Measurements from ENCODE around the gene FEM1C.
A peak's percentile ranks its signal among the peaks of the same experiment; 100 is the strongest.

The FEM1C gene

DNA sequence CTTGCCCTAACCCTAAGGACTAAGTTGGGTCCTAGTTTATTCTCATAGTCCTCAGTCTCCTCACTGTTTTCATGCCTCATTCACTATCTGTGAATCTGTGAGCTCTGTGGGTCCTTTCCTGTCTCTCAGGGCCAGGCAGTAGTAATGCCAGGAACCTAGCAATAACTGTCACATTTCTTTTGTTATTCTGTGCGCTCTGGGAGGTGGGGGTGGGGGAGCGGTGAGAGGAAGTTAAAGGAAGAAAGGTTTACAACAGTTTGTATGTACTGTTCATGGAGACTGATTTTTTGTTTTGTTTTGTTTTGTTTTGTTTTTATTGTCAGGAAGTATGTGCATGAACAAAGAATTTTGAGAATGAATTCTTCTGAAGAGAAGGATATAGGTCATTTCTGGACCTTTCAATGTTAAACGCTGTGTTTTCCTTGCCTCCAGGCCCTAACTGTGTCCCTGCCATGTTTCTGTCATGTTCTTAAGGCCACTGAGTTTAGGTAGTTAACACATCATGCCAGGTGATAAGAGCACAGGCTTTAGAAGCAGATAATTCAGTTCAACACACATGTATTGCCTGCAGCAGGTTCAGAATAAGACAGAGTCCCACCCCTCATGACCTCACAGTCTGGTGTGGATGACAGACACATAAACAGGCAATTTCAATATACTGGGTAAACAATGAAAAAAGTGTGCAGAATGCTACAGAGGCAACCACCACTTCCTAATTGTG is 13.3 kb upstream of the FEM1C start:
- DNase-seq, result no peak

DNA sequence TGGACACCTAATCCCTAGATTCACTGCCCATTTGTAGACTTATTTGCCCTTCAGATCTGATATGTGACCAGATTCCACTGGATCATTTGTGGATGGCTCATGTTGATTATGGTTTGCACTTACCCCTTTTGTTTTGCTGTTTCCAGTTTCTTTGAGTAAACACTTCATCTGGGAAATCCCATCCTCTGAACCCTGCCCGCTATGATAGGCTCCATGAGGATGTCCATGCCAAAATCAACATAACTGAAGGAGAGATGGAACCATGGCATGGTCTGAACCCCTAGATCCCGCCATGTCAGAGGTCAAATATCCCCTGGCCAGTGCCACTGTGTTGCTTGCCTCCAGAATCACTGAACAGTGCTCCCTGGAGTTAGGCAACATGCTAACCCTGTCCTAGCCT is 11.7 kb upstream of the FEM1C start:
- no peak for DNase-seq

DNA sequence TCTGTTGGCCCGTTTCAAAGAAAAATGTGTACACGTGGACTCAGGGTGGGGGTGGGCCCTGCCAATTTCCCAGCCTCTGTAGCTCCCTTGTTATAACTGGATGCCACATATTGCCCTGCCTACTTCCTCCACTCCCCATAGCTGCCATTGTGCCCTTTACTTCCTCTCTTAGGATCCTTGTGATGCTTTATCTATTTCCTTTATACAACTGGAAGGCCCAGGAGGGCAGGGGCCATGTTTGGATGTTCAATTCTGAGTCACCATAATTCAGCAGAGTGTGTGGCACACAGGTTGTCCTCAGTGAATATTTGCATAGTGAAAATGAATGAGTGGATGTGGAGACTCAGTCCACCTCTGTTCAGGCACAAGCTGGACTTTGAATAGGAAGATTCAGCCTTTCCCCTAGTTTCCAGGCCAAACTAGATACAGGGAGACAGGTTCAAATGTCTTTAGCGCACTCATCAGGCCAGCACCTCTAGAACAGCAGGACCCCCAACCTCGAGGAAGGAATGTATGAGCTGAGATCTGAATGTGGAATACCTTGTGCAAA is 10.6 kb upstream of the FEM1C start:
- DNase-seq, result no peak

DNA sequence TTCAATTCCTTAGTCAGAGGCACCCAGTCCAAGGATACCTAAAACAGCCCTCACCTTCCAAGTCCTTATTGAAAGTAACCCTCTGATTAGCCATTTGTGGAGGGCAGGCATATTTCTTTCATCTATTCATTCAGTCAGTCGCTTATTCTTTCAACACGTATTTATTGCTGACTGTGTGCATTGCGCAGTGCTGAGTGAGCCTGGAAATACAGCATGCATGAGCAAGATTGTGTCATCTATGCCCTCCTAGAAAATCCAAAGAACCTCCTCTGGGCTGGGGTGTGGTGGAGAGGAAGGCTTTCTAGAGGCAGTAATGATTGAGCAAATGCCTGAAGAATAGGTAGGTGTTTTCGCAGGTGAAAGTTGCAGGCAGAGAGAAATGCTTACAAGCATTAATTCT is 8.5 kb upstream of the FEM1C start:
- no peak for DNase-seq

DNA sequence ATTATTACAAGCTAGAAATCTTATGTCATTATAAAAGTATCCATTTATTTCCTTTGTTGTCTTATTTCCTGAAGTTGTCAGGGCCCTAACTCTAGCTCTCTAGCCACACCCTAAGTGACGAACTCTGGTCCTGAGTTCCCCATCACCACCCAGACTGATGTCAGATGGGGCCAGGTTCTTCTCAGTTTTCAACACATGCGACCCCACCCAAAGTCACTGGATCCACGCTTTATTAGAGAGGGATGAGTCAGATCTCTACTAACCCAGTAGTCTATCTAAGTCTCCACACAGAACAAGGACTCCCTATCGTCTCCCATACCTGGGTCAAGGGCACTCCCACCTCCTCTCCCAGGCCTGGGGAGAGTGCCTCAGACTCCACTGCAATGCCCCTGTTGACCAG is 6.8 kb upstream of the FEM1C start:
- DNase-seq, result no peak

DNA sequence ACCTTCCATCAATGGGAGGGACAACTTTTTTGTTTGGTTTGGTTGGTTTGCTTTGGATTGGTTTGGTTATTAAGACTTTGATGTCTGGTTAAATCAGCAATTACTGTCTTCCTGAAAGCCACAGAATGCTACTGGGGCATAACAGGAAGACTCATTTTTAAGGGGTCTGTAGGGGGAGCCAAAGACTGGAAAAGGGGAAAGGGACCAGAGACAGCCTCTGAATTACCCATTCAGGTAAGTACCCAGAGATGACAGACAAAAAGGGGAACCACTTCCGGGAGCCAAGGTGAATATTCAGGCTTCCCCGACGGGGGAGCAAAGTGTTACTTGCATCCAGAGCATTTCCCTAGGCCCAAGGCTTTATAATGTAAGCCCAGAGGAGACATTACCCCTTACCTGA is 4.6 kb upstream of the FEM1C start:
- no peak for DNase-seq

DNA sequence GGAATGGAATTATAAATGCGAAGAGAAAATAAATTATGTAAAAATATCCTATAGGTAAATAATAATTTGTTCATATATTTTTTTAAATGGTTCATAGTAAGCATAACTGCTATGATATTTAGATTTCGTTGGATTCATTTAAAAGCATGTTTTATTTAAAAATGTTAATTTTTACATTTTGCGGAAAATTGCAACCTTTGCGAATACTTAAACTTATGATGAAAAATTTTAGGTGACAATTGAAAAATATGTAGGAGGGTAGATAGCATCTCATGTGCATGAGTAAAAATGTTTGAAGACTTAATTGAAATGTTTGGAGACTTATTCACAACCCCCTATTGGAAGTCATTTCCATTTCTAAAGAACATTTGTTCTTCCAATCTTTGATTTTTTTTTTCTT is 4.1 kb upstream of the FEM1C start:
- DNase-seq, result no peak

DNA sequence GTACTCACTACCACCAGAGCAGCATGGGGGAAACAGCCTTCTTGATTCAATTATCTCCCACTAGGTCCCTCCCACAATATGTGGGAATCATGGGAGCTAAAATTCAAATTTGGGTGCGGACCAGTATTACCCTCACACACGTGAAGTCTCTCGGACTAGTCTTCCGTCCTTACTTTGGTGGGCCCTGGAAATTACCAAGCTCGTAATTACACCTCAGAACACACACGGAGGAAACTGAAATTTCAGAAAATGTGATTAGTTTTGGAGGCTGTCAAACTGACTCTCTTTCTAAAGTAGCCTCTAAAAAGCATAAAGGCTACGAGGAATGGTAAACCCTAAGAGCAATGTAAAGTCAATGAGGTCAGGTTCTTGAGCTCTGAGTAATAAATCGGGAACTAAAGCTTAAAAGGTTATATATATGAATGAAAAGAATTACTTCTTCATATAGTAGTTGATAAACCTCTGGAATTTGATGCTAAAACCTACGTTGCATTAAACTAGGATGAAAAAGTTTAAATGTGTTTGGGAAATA is 842 bp upstream of the FEM1C start:
- DNase-seq, result no peak

DNA sequence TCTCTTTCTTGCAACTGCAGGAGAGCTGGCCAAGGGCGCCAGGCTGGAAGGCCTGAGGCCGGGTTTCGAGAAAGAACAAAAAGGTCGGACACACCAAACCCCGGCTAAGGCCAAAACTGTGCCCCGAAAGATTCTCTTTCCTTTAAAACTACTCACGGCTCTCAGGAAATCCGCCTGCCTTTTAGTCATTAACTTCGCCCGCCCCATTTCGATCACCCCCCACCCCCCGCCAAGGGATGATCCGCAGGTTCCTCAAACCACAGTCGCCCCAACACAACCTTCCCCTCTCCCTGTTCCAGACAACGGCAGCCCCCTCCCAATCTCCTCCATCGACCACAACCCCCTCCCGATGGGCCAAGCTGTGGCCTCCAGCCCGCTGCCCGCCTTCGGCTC is 536 bp downstream of the FEM1C start:
- no peak for DNase-seq

DNA sequence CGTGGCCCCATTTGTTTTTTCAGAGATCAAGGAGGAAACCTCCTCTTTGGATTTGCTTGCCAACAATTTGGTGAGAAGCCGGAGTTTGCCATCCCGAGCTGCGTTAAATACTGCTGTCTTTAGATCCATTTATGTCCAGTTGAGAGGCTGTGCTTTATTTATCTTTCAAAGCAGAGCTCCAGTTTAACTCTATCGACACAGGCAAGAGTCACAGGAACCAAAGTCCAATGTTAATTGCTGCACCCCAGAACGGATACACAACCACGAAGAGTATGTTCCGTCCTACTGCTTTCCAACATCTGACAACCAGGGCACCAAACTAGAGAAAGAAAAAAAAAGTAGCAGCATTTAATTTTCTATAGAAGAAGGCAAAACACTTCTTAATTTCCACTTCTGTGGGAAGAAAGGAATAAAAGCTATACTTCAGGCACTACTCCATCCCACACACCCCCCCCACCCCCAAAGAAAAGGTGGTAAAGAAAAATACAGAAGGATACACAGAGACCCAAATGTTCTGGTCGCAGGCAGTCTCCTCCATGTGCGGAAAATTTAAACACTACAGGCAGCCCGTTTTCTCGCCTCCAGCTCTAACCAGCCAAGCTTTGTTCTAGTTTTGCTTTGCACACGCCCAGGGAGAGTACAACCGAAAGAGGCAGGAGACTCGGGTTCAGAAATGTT is 1.1 kb downstream of the FEM1C start:
- DNase-seq, result peak in 1 of 2 experiments; percentile 24

DNA sequence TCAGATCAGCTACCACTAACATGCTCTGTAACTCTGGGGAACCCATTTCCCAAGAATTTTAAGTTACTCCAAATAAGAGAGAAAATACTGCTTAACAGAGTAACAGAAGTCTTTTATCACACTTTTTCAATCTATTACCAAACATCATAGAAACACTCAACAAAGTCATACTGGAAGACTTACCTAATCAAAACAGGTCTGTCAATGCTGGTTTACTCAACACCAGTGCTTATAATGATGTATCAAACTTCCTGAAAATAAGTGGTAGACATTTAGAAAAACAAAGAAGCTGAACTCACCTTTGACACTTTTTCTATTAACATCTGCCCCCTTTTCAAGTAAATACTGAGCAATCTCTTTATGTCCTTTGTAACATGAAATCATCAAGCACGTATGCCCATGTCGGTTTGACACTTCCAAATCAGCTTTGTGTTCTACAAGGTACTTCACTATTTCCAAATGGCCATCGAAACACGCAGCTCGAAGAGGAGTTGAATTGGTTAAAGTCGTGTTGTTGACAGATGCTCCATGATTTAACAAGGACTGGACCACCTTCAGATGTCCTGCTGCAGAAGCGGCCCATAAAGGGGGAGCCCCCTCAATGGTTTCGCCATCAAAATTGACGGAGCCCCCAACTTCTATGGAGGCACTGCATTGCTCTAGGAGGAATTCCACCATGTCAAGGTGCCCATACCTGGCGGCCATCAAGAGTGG is 1.8 kb downstream of the FEM1C start:
- no peak for DNase-seq

DNA sequence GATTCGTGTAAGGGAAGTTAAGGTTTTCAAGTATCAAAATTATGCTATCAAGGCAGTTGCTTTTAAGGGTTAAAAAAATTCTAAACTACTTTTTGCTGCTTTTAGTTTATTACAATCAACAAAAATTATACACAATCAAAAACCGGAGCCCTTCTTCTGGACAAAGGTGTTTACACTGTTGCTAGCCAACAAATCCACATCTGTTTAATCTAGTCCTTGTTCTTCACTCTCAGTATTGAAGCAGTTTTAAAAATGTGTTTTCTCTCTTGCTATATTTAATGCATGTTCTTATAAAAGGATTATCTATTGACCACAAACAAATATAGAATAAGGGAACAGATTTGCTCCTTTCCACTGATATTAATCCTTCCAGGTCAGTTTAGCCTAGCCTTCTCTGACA is 2.5 kb downstream of the FEM1C start:
- no peak for DNase-seq

DNA sequence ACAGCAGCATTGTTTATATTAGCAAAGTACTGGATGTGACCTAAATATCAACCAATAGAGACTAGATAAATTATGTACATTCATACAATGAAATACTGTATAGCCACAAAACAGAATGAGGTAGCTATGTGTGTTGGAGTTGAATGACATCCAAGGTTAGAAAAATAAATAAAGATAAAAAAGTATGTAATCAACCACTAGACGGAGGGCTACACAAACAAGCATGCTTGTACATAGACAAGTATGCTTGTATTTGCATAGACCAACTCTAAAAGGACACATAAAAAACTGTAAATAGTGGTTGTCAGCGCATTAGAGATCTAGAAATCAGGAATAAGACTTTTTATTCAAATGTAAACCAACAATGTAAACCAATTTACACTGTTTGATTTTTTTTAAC is 3.0 kb downstream of the FEM1C start:
- no peak for DNase-seq

DNA sequence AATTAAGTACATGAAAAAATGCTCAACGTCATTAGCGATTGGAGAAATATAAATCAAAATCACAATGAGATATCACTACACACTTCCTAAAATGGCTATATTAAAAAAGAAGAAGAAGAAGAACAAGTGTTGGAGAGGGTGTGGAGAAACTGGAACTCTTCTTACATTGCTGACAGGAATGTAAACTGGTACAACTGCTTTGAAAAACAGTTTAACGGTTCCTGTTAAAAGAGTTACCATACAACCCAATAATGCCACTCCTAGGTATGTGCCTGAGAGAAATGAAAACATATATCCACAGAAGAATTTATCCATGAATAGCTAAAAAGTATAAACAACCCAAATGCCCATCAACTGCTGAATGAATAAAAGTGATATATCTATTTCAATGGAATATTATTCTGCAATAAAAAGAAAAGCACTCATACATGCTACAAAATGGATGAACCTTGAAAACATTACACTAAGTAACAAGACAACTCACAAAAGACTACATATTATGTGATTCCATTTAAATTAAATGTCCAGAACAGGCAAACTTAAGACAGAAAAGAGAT is 9.0 kb downstream of the FEM1C start:
- no peak for DNase-seq

DNA sequence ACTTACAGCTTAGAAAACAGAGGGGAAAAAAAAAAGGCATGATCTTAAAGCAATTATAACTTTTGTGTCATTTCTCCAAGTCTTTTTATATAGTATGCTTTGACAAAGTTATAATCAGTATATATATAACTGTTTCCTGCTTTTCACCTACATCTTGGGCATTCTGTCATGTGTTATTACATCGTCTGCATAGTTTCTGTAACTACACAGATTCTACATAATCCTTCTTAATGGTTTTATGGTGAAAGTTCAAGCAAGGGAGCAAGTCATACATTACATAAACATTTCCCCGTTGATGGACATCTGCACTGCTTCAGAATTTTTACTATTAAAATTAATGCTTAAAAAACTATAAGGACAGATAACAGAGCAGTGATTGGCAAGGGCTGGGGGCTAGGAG is 12.1 kb downstream of the FEM1C start:
- DNase-seq, result no peak

DNA sequence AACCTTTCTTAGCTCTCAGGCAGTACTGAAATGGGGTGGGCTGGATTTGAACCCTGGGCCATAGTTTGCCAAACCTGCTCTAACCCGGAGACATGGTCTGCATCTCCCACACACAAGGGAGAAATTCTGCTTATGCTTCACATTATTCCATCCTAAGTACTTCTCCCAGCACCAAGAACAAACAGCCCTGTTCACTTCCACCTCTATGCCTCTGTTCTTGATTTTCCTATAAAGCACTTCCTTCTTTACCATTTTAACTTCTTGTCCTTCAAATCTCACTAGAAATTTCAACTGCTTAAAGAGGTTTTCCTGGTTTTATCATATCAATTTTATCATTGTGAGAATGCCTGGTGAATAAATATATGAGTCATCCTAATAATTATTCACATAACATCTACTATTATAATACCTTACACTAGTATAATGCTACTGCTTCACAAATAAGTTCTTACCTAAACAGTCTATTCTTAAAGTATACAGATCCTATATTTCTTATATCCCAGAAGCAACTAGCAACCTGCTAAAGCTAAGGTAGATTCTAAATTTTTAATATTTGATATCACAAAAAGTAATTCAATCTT is 12.7 kb downstream of the FEM1C start:
- DNase-seq, result no peak

DNA sequence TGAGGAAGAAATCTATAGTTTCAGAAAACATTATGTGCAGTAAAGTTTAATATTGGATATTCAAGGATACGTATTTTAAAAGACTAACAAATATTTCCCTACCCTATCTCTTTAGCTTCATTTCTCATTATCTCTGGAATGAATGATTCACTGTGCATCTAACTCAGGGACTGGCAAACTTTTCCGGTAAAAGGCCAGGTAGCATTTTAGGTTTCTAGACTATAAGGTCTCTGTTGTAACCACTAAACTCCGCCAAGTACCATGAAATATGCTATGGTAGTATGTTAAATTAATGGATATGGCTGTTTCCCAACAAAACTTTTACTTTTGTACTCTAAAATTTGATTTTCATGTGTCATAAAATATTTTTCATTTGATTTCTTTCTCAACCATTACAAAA is 13.2 kb downstream of the FEM1C start:
- no peak for DNase-seq

DNA sequence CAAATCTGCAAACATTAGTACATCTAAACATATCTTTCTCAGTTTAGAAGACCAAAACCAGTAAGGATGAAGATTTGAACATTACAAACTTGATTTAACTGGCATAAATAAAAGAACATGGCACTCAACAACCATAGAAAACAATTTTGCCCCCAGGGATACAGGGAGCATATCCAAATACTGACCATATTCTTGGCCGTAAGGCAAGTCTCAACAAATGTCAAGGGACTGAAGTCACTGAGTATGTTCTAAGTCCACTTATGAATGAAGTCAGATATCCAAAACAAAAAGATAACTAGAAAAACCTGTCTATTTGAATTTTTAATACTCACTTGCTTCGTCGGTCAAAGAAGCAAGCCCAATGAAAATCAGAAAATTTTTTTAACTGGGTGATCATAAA is 14.1 kb downstream of the FEM1C start:
- DNase-seq, result no peak

DNA sequence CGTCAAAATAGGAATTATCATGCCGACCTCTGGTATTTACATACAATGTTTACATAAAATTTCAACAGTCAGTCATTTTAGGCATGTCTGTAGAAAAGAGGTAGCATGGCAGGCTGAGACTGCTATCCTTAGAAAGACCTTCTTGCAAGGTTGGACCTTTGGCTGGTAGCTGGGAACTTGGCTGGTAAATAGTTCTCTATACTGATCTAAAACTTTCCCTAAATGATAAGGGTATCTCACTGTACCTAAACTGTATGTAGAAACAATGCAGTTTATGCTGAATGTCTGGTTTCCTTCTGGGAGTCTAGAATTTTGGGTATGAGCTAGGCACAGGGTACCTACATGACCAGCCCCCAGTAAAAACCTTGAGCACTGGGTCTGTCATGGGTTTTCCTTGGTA is 18.0 kb downstream of the FEM1C start:
- DNase-seq, result no peak

DNA sequence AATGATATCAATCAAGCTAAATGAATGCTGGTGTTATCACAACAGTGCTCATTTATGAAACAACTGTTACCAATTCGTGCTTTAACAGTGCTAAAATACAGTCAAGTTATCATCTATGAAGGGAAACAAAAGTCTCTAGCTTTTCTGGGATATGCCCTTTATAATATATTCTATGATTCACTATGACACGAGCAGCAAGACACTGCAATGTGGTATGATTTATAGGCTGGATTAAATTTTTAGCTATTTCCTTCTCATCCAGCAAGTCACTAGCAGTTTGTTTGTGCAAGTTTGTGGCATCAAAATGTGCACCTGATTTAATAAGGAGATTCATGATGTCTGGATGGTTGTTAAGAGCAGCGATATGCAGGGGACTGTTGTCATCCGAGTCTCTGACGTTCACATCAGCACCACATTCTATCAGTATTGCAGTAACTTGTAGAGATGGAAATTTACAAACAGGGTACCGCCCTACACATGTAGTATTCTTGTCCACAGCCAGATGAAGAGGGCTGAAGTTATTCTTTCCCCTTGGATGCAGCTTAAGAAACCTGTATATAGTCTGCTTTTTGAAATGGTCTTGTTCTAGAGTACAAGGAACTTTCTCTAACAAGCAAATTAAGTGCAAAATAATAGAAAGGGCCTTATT is 20.3 kb downstream of the FEM1C start:
- no peak for DNase-seq

DNA sequence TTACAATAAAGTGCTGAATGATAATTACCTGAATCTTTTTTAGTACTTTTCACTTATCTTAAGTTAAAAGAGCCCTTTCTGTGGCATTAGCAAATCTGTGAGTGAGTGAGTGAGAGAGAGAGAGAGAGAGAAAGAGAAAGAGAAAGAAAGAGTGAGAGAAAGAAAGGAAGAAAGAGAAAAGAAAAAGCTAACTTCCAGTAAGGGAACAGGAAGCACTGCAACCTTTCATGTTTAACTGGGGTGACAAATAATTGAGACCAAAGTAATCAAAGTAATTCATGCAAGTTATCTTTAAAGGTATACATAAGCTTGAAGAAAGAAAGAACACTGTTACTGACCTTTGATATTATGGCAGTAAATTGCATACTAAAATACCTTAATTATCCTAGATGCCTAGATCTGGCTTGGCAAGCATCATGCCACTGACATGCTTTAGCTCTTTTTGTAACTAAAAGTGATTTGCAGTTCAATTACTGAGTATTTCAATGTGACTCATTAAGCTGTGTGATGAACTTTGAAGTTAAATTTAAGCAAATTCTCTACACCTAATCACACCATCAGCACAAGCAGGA is 21.7 kb downstream of the FEM1C start:
- DNase-seq, result no peak

DNA sequence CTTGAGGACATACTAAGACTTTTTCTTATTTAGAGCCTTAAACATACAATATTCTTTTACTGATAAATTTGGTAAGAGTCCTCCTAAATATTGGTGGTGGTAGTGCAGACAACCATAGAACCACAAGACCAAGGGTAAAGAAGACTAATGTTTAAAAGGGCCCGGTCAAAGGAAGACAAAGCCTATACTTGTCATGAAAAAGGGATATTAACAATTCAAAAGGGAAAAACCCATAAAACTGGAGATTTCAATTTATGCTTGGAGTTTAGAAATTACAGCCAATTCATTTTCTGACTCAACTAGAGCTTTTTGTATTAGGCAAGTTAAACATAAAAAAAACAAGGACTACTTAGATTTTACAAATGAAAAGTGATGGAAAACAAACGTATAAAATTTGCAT is 24.4 kb downstream of the FEM1C start:
- DNase-seq, result no peak
